HG03354 (cell line): Measurements from ENCODE around the gene CPSF4.
"Not testable (repeated sequence)": the region's sequence is repeated elsewhere in the genome, so short reads cannot be mapped to it uniquely, and the experiment has no call there.

Source experiments
- ATAC-seq: cut with Tn5 transposase; IDR thresholded peaks from one replicate; pipeline ENCODE4 v1.9.1; 2021; ENCODE audit warnings: mild to moderate bottlenecking; ENCODE audit not compliant: unreplicated experiment, poor library complexity, severe bottlenecking

Gene CPSF4

DNA sequence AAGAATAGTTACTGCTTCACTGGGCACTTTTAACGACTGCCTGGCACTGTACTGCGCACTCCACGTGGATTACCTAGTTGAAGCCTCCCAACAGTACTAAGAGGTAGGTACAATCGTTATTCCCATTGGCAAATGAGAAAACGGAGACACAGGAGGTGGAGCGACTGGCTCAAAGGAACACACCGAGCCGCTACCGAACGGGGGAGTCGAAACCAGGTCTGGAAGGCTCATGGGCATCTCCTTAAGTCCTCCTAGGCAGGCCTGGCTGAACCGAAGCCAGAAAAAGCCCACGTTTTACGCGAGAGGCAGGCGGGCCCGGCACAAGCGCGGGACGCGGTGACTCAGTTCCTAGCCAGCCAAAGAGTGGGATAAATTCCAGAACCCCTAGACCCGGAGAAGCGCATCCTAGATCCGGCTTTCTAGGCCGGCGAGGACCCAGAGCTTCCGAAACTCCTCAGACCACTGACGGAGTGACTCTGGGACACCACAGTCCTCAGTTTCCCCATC lies 30.8 kb upstream of the CPSF4 start:
- no peak for ATAC-seq

DNA sequence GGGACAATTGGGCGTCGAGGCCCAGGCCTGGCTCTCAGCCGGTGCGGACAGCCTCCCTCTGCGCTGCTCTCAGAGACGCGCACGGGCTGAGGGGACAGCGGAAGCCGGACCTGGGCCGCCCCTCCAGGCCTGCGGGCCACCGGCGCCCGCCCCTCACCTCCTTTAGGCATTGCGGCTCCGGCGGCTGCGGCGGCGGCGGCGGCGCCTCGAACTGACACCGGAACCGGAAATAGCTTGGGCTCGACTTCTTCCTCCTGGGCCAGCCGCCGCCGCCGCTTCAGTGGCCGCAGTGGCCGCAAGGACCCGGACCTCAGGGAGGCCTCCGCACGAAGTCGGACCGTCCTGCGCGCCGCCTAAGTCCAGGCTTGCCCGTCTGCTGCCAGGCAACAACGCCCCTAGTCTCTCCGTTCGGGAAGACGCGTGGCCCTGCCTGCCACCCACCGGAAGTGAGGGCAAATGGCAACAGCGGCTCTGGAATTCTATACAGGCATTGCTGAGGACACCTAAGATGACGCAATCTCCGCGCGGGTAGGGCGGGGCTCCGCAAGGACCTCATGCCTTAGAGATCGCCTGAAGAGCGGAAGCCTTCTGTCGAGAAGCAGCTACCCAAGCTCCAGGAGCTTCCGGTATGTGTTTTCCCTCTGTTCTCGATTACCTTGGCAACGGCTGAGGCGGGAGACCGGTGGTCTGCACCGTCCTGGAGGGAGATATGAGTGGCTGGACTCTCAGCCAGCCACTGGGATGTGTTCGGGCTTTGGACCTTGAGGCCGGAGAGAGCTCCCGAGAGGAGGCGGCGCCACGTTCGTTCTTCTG lies 30.2 kb upstream of the CPSF4 start, which contains the start of the genes BUD31 and PDAP1:
Gene BUD31, plus strand, starts transcription at position 591 of the 813 bp plus-strand sequence. CDS start 2,124 bp downstream, outside the sequence.
Gene PDAP1, minus strand, starts transcription at position 219 of the 813 bp plus-strand sequence. Its CDS starts 49 bp downstream, at position 170.
- peak; percentile 79 for ATAC-seq

DNA sequence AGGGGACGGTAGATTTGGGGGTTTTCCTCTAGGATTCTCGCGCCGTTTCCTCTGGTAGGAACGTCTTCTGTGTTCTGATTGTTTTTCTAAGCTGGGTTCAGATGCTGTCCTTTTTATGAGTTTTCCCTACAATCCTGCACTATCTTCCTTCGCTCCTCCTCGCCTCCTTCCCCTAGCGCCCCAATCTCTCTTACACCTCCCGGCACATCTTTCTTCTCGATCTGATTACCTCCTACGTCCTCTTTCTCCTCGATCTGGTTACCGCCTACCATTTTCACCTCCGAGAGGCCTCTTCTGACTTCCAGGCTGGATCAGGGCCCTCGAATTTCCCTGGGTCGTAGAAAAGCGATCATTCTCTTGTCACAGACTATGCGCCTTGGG lies 29.6 kb upstream of the CPSF4 start:
- ATAC-seq: peak; percentile 10

DNA sequence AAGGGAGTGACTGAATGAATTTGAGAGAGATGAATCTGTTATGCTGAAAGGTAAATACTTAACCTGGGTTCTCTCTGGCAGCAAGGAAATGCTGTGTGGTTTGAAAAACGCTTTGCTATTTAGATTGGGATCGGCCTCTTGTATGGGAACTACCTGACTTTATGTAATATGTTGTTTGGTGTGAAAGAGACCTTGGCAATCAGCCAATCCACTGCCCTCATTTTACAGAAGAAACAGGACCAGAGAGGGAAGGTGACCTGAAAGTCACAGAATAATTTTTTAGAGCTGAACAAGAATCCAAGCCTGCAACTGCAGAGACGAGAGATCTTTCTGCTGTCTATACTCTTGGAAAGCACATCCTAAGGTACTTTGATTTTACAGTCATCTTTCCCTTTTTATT lies 28.9 kb upstream of the CPSF4 start:
- no peak for ATAC-seq

DNA sequence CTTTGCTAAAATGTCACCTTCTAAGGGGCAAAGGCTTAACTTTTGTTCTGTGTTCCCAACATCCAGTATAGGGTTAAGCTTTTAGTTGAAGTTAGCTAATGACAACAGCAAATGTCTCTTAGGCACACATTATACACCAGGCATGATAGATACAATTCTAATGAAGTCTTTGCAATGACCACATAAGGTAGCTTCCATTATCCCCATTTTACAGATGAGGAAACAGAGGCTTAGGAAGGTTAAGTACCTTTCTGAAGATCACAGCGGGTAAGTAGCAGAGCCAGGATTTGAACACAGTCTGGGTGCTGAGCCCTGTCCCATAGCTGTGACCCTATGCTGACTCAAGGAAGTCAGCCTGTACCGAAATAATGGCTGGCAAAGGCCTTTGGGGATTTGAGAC lies 28.1 kb upstream of the CPSF4 start:
- ATAC-seq: no peak

DNA sequence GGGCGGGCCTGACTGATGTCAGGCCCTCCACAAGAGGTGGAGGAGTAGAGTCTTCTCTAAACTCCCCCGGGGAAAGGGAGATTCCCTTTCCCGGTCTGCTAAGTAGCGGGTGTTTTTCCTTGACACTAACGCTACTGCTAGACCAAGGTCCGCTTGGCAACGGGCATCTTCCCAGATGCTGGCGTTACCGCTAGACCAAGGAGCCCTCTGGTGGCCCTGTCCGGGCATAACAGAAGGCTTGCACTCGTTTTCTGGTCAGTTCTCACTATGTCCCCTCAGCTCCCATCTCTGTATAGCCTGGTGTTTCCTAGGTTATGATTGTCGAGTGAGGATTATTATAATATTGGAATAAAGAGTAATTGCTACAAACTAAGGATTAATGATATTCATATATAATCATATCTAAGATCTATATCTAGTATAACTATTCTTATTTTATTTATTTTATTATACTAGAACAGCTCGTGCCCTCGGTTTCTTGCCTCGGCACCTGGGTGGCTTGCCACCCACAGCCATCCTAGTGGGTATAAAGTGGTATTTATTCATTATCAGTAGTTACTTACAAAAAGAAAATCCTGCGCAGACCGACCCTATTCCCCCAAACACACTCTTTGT lies 23.1 kb upstream of the CPSF4 start:
- not testable (repeated sequence) for ATAC-seq

DNA sequence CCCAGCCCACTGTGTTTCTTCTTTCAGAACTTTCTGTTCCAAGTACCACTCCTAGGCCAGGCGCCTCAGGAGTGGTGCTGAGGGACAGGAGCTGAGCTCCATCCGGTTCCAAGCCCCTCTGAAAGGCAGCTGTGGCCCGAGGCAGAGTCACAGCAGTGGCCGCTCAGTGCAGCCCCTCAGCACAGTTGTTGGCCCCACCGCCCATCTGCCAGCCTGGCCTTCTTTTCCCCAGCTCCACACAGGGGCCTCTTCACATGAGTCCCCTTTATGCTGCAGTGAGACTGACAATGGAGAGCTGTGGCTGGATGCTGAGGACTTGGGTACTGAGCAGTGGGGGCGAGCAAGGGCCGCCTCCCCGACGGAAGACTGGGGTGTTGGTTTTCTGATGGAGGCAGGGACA lies 20.5 kb upstream of the CPSF4 start:
- no peak for ATAC-seq

DNA sequence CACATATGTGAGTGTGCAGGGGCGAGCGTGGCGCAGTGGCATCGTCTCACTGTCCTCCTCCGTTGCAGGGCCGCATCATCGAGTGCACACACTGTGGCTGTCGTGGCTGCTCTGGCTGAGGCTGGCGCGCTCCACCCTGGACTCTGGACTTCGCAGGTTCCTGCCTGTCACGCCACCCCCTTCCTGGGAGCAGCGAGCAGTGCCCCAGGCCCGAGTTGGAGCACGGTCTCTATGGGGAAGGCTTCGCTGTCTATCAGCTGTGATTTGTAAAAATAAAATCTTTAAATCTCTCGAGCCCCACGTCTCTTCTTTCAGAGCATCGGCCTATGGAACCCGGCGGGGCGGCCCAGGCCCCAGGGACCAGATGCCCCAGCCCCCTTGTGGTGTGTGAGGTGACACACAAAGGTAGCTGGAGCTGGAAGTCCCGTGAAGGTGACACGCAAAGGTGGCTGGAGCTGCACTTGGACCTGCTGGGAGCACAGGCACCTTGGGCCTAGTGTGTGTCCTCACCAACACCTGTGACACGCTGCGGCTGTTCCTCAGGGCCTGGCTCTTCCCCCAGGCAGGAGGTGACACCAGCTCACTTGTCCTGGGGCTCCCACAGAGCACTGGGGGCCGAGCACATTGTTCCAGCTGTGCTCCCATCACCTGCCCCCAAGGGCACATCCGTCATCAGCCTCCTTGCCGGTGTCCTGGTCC lies 19.3 kb upstream of the CPSF4 start:
- ATAC-seq: no peak

DNA sequence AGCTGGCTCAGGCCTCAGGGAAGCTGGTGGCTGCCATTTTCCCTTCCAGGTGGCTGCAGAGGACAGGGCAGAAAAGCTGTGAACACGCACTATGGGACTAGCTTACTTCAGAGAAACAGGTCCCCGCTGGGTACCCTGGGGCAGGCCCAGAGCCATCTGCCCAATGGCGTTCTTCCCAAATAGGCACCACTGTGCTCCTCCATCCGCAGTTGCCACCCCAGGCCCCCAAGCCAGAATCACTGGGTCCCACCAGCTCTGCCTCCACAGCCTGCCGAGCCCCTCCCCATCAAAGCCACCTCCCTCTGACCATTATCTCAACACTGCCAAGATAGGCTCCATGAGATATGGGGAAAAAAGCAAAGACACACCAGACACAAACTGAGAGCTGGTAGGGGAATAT lies 18.5 kb upstream of the CPSF4 start:
- ATAC-seq: no peak

DNA sequence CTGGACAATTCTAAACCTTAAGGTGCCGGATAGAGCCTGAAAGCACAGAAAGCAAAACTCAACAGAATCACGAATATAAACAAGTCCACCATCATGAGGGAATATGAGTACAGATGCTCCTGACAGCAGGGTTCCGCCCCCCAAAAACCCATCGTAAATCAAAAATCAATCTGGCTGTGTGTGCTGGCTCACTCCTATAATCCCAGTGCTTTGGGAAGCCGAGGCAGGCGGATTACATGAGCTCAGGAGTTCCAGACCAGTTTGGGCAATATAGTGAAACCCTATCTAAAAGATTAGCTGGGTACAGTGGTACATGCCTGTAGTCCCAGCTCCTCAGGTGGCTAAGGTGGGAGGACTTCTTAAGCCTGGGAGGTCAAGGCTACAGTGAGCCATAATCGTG lies 17.8 kb upstream of the CPSF4 start:
- ATAC-seq: no peak

DNA sequence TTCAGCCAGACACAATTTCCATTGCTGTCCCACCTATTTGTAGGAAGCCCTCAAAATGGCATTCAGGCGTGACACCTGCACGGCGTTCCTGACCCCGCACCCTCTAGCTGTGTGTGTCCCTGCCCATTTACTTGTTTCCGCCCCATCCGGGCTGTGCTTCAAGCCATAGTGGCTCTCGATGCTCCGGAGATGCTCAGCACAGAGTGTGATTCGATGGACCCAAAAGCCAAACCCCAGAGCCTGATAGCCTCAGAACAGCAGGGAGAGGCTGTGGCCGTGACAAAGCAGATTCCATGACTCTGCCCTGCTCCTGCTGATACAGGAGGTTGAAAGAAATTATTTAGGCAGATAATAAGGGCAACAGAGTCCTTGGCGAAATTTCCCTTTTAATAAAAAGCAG lies 16.6 kb upstream of the CPSF4 start:
- no peak for ATAC-seq

DNA sequence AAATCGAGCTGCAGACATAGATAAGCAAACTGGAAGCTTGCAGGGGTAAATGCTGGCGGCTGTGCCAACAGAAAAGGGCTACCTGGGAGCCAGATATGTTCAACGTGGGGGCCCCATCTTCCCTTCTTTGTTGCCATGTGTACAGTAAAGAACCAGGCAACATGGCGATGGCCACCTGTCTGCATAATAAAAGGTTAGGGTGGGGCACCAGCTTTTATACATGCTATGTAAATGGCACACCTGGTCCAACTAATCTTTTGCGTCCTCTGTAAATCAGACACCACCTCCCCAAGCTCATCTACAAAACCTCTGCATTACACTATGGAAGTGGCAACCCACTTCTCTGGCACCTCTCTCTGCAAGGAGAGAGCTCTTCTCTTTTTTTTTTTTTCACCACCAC lies 16.1 kb upstream of the CPSF4 start:
- no peak for ATAC-seq

DNA sequence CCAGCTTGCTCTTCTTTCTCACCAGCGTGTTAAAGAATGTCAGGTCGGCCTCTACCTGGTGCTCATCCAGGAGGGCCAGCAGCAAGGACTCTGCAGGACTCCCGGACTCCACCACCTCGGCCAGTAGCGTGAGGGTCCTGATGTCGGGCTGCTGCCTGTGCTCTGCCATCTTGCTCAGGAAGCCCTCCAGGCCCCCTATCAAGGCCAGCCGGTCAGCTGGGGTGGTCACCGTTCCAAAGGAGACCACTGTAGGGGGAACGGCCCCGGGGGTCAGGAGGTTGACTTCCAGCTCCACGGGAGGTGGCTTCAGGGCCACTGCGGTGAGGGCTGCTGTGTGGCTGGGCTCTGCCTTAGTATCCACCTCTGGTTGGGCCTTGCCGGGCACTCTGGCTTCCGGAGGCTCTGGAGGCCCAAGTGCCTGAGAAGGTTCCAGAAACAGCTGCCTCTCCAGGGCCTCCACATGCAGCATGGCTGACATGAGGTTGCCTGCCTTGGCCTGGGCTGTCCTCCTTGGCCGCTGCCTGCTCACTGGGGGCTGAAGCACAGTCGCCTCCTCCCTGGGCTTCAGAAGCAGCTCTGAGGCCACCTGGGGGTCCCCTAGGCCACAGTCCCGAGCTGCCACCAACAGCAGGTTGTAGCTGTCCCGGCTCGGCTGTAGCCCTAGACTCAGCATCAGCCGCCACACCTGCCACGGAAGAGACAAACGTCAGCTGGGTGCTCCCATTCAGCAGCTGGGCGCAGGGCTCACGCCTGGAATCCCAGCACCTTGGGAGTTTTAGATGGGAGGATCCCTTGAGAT lies 13.6 kb upstream of the CPSF4 start:
- no peak for ATAC-seq

DNA sequence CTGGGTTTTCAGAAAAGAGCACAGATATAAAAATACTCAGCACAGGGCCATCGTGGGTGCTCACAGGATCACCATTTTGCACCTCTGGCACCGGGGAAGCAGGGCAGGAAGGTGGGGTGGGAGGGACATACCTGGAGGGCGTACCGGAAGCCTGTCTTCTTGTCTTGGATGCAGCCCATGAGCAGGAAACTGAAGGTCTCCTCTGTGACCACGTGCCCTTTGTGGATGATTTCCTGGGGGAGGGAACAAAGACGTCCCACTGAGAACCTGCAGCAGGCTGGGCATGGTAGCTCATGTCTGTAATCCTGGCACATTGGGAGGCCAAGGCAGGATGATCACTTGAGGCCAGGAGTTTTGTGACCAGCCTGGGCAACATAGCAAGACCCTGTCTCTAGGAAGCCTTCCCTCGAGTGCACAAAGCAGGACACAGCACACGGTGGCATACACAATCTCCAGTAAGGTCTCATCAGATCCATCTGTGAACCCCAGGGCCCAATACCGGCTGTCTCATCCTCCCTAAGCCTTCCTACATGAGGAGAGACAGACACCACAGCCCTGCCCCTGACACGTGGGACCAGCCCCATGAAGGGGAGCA lies 9.7 kb upstream of the CPSF4 start:
- ATAC-seq: no peak

DNA sequence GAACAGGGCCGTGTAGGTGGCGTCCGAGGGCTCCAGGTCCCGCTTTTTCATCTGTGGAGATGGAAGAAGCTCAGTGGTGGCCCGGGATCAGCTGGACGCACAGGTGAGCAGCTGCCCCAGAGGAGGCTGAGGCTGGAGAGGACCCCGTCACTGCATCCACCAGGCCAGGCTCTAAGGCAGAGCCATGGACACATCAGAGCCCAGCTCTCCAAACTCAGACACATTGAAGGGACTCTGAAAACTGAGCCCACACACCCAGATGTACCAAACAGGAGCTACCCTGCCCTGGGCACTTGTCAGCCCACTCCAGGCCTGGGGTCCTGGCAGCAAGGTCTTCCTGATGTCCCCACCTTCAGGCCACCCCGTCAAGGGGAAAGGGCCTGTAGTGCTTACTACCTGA lies 9.0 kb upstream of the CPSF4 start:
- ATAC-seq: no peak

DNA sequence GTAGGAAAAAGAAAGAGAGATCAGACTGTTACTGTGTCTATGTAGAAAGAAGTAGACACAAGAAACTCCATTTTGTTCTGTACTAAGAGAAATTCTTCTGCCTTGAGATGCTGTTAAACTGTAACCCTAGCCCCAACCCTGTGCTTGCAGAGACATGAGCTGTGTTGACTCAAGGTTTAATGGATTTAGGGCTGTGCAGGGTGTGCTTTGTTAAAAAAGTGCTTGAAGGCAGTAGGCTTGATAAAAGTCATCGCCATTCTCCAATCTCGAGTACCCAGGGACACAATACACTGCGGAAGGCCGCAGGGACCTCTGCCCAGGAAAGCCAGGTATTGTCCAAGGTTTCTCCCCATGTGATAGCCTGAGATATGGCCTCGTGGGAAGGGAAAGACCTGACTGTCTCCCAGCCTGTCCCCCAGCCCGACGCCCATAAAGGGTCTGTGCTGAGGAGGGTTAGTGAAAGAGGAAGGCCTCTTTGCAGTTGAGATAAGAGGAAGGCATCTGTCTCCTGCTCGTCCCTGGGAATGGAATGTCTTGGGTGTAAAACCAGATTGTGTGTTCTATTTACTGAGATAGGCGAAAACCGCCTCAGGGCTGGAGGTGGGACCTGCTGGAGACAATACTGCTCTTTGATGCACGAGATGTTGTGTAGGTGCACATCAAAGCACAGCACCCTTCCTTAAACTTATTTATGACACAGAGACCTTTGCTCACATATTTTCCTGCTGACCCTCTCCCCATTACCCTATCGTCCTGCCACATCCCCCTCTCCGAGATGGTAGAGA lies 6.8 kb upstream of the CPSF4 start:
- not testable (repeated sequence) for ATAC-seq

DNA sequence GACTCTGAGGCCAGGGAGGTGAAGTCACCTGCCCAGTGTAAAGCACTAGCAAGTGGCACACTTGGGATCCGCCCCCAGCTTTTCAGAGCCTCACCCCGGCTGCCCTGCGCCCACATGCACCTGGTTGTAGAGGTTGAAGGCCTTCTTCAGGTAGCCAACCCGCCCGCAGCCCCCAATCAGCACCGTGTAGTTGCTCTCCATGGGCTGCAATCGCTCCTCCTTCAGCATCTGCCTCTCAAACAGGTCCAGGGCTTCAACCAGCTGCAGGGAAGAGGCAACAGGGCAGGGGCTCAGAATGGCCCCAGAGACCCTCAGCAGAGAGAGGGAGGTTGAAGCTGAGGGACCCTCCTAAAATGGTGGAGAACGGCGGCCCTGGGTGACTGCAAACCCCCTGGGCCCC lies 5.6 kb upstream of the CPSF4 start:
- ATAC-seq: no peak

DNA sequence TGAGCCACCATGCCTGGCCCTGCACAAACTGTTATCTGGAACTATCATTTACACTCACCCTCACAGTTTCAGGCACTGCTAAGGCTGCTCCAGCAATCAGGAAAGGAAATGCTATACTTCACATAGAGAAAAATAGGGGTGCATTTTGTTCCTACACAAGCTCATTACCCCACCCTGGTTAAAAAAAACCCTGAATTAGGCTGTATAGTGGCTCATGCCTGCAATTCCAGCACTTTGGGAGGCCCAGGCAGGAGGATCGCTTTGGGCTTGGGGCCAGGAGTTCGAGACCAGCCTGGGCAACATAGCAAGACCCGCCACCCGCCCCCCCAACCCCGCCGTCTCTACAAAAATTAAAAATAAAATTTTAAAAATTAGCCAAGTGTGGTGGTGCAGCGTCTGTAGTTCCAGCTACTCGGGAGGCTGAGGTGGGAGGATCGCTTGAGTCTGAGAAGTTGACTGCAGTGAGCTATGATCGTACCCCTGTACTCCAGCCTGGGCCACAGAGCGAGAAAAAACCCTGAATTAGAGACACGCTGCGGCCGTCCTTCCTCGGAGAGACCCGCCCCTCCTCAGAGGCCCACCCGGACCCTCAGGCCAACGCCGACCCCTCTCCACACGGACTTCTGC lies 684 bp upstream of the CPSF4 start:
- peak; percentile 18 for ATAC-seq
